HG03064 (cell line): ENCODE results near the gene JCHAIN.
"Not testable (repeated sequence)": the region's sequence is repeated elsewhere in the genome, so short reads cannot be mapped to it uniquely, and the experiment has no call there.

ENCODE experiments used
- ATAC-seq: cut with Tn5 transposase; IDR thresholded peaks from one replicate; pipeline ENCODE4 v1.9.1; 2021; ENCODE audit warnings: low read depth; ENCODE audit not compliant: unreplicated experiment

The JCHAIN gene

GRCh38 chr4:70666369-70666768, at the start of gene JCHAIN:
Gene JCHAIN (minus strand): TSS chr4:70666508. CDS start chr4:70666490, 18 bp downstream.
- peak; percentile 43 for ATAC-seq

DNA sequence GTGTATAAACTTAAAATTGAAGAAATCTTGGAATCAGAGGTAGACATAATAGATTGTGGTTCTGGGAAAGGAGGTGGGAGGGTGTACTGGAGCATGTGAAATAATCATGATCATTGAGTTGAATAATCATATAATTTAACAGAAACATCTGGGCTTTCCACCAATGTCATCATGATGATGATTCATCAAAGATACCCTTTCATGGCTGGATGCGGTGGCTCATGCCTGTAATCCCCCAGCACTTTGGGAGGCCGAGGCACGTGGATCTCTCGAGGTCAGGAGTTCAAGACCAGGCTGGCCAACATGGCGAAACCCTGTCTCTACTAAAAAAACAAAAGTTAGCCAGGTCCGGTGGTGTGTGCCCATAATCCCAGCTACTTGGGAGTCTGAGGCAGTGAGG, 48.8 kb upstream of the JCHAIN start:
- peak; percentile 9 for ATAC-seq

DNA sequence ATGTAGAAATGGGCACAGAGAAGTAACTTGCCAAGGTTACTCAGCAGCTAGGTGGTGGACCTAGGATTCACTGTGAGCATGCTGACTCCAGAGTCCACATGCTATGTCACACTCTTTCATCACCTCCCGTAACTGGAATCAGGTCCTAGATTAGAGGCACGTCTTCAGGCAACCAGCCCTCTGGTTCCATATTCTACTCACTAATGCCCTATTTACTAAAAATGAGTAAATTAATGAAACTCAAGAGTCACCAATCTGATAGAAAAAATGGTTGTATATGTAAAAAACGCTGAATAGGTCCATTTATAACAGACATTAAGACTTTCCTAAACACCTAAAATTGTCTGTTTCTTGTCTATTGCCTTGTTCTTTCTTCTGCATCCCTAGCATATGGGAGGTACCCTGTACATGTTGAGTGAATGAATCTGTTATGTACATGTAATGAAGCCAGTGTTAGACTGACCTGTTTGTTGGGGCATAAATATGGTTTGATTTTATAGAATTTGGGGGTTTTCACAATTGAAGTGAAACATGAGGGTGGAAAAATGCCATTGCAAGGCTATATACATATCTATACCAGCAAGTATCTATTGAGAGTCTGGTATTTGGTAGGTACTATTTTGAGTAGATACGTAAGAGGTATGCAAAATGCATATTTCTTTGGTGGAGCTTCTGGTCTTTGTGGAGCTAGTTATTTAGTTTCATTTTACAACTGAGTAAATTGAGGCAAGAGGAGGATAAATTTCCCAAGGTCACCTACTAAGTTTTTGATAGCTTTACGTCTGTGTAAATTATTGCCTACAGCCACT, 48.0 kb upstream of the JCHAIN start:
- peak; percentile 41 for ATAC-seq

GRCh38 chr4:70713453-70714078, 47.3 kb upstream of the JCHAIN start:
- ATAC-seq = peak; percentile 34

GRCh38 chr4:70712604-70713452, 46.5 kb upstream of the JCHAIN start:
- ATAC-seq = no peak

DNA sequence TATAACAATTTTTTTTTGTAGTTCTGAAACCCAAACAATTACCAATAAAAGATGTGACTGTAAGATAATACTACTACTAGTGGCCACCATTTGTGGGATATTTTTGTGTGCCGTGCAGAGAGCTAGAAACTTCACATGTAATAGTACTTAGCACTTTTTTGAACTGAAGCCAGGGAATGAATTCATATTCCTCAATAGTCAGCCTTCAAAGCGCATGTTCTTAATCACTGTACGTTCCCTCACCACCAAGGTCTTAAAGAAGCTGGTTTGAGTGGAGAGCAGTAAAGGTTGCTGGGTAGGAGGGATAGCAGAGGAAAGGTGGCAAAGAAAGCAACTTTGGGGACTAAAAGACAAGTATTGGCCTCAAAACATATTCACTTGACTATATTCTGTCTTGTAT, 45.8 kb upstream of the JCHAIN start:
- ATAC-seq = no peak

DNA sequence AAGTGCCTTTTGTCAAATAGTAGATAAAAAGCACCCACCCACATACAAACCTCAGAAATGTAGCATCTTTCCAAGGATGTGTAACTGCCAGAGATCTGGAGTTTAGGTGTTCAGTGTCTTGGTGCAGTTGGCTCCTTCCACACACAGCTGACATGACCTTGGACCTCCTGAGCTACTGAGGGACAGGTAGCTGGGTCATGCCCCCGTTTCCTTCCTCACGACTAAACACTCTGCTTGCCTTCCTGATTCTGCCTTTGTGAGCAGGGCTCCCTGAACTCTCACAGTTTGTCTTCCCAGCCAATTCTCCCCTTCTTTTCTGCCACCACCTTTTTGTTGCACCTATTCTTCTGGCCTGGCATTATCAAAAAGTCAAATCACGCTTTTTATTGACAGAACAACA, 45.3 kb upstream of the JCHAIN start:
- no peak for ATAC-seq

GRCh38 chr4:70709611-70710205, 43.4 kb upstream of the JCHAIN start:
- ATAC-seq = no peak

- ATAC-seq = no peak
Measured at GRCh38 chr4:70706516-70706915, 40.2 kb upstream of the JCHAIN start.

GRCh38 chr4:70706044-70706461, 39.7 kb upstream of the JCHAIN start:
- ATAC-seq = no peak

DNA sequence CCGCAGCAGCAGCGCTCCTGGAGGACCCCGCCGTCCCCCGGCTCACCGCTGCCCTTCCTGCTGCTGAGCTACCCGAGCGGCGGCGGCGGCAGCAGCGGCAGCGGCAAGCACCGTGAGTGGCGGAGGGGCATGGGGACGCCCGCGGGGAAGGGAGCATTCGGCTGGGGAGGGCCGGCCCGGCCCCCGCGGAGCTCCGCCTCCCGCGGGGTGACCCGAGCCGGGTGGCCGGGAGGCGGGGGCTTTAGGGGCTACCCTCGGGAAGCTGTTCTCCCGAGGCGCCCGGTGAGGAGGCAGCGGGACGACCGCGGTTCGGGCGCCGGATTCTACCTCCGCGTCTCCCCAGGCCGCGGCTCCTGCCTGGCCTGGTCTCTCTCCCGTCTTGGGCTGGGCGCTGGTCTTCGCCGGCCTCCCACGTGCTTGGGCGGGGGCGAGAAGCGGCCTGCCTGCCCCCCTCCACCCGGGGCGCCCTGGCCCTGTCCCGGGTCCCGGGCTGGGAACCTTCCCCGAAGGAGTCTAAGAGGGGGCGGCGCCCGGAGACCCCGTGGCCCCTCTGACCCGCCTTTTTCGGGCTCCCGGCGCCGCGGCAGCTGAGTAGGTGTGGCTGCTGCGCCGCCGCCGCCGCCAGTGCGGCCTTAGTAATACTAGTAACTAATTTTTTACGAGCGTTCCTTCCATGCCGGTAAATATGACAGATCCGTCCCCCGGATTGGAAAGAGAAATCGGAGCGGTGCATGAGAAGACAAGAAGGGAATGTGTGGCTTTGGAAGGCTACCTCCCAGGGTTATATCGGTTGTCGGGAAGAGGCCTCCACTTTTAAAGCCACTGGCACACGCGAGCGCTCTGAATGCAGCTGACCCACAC, 39.1 kb upstream of the JCHAIN start:
- ATAC-seq = peak; percentile 51

DNA sequence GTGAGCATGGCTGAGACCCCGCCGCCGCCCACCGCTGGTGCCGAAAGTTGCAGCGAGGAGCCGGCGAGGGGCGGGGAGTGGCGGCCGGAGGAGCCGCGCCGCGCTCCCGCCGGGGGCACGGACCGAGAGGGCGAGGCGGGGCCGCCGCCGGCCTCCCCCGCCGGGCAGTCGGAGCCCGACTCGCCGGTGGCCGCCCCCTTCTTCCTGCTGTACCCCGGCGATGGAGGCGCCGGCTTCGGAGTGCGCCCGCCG, 38.5 kb upstream of the JCHAIN start:
- ATAC-seq = peak; percentile 41

GRCh38 chr4:70704215-70704930, 38.1 kb upstream of the JCHAIN start:
- ATAC-seq = peak; percentile 75

DNA sequence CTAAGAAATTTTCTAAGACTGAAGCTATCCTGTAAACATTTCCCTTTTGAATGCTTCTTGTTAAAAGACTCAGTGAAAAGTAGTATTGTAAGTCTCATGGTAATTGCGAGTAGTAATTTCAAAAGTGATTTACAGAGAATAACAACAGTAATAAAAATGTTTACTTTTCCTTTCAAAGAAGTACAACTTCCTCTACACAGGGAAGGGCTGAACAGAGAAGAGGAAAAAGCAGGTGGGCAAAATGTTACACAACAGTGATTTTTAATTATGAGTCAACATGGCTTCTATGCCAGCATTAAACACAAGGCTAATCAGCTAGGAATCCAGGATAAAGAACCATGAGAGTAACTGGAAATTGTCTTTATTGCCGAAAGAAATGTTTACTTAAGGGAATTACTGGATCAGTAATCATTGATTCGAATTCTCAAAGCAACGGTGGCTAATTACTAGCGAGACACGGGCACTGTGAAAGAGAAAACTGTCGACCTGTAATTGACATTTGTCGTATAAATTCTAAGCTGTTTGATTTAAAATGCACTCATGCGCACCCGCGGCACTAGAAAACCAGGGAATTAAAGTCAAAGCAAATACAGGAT, 37.4 kb upstream of the JCHAIN start:
- no peak for ATAC-seq

DNA sequence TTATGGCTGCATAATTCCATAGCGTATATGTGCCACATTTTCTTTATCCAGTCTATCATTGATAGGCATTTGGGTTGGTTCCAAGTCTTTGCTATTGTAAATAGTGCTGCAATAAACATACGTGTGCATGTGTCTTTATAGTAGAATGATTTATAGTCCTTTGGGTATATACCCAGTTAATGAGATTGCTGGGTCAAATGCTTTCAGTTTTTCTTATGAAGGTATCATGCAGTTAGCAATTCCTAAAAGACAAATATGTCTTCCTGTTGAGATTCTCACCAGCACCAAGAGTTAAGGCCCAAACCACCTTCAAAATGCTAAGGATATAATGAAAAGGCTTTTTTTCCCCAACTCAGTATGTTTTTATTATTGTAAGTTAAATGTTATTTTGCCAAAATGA, 36.3 kb upstream of the JCHAIN start:
- ATAC-seq = not testable (repeated sequence)

GRCh38 chr4:70701271-70701670, 35.0 kb upstream of the JCHAIN start:
- ATAC-seq = no peak

GRCh38 chr4:70700712-70701111, 34.4 kb upstream of the JCHAIN start:
- ATAC-seq = no peak

- not testable (repeated sequence) for ATAC-seq
Measured at GRCh38 chr4:70698435-70698834, 32.1 kb upstream of the JCHAIN start.

GRCh38 chr4:70694633-70695032, 28.3 kb upstream of the JCHAIN start:
- ATAC-seq = not testable (repeated sequence)
